NCI-H187 (cell line): Measurements from ENCODE around the gene DRC7.

Source experiments
- DNase-seq, 2 experiments: peaks; one replicate each; lab custom pipeline; 2025; lab: John Stamatoyannopoulos, UW

The DRC7 gene, protein sequence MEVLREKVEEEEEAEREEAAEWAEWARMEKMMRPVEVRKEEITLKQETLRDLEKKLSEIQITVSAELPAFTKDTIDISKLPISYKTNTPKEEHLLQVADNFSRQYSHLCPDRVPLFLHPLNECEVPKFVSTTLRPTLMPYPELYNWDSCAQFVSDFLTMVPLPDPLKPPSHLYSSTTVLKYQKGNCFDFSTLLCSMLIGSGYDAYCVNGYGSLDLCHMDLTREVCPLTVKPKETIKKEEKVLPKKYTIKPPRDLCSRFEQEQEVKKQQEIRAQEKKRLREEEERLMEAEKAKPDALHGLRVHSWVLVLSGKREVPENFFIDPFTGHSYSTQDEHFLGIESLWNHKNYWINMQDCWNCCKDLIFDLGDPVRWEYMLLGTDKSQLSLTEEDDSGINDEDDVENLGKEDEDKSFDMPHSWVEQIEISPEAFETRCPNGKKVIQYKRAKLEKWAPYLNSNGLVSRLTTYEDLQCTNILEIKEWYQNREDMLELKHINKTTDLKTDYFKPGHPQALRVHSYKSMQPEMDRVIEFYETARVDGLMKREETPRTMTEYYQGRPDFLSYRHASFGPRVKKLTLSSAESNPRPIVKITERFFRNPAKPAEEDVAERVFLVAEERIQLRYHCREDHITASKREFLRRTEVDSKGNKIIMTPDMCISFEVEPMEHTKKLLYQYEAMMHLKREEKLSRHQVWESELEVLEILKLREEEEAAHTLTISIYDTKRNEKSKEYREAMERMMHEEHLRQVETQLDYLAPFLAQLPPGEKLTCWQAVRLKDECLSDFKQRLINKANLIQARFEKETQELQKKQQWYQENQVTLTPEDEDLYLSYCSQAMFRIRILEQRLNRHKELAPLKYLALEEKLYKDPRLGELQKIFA

DNA sequence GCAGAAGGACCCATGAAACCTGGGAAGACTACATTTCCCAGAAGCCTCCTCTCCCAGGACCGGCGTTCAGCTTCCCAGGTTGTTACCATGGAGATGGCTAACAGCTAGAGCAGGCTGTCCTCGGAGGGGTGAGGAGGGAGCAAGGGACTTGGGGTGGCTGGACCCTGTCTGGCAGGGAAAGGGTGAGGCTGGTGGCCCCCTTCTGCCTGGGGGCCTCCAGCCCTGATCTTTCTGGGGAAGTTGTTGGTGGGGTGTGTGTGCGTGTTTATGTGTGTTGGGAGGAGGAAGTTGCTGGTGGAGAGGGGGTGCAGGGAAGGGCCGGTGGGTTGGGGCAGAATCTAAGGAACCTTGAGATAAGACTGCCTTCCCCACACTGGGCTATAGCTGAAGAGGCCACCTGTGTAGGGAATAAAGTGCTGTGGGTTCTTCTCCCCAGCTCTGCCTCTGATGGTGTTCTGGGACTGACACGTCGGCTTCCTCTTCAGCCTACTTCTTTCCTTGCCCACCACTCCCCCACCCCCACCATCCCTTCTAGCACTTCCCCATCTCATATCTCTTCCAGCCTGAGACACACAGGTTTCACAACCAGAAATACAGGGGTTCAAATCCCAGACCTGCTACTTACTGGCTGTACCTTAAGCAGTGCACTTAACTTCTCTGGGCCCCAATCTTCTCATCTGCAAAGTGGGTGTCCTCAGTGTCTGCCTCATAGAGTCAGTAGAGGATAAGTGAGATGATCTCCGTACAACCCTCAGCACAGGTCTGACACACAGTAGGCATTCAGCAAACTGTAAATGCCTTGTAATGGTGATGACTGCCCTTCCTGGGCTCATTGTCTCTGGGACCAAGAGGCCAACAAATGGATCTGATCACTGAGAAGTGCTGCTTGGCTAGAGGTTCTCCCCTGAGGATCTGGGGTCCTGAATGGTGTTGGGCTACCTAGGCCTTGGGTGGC lies at the start of gene DRC7:
DRC7 (plus strand) TSS at position 82 of the 955 bp plus-strand sequence. CDS start 3,144 bp downstream, outside the sequence.
- DNase-seq, result no peak

DNA sequence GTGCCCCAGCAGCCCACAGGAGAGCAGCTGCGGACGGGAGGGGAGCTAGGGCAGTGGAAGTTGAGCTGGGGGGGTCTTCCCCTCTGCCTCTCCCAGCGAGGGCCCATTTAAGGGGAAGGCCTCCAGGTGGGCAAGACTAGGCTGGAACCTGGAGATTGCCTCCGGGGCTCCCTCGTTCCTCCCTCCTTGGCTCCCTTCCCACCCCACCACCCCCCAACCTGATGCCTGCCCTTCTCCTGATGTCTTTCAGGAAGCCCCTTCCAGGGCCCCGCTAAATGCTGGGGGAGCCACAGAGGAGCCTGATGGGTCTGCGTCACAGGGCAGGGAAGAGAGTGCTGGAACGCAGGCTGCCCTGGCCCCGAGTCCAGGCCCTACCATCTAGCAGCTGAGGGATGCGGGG lies 49.4 kb upstream of the DRC7 start:
- no peak for DNase-seq

GRCh38 chr16:57645691-57646387 lies 48.8 kb upstream of the DRC7 start:
- no peak for DNase-seq

- no peak for DNase-seq
Observed at GRCh38 chr16:57646388-57647039, 48.1 kb upstream of the DRC7 start.

- no peak for DNase-seq
Observed at GRCh38 chr16:57647136-57647875, 47.3 kb upstream of the DRC7 start.

- no peak for DNase-seq
Observed at GRCh38 chr16:57648125-57648524, 46.5 kb upstream of the DRC7 start.

- peak in 1 of 2 experiments; percentile 46 for DNase-seq
Observed at GRCh38 chr16:57648581-57649442, 45.8 kb upstream of the DRC7 start.

- no peak for DNase-seq
Observed at GRCh38 chr16:57649443-57649751, 45.2 kb upstream of the DRC7 start.

- no peak for DNase-seq
Observed at GRCh38 chr16:57649846-57650245, 44.8 kb upstream of the DRC7 start.

- no peak for DNase-seq
Observed at GRCh38 chr16:57651344-57652333, 43.0 kb upstream of the DRC7 start.

DNA sequence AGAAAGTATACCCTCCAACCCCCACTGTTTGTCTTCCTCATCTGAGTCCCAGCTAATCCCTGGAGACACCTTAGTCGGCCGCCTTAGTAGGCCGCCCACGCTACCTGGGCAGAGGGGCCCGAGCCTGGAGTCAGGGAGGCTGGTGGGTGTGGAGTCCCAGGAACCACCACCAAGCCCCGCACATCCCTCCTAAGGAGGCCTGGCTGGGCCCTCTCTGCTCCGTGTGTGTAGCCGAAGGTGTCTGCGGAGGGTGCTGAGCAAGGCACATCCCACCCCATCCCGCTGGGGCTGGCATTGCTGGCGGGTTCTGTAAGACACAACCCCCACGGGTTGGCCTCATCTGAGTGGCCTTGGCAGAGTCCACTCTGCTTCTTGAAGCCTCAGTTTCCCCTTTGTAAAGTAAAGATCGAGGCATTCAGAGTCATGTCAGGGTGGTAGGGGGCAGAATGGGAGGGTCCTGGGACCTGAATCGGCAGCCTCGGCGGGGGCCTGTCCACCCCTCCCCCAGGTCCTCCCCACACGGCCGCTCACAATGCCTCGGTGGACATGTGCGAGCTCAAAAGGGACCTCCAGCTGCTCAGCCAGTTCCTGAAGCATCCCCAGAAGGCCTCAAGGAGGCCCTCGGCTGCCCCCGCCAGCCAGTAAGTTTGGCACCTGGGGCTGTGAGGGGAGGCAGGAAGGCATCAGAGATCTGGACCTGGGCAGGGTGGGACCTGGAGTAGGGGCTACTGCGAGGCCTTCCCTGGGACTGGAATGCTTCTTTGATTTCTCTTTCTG lies 41.7 kb upstream of the DRC7 start:
- no peak for DNase-seq

- DNase-seq, result no peak
Observed at GRCh38 chr16:57653936-57654335, 40.7 kb upstream of the DRC7 start.

GRCh38 chr16:57656342-57656955 lies 38.2 kb upstream of the DRC7 start:
- no peak for DNase-seq

- no peak for DNase-seq
Observed at GRCh38 chr16:57657228-57657627, 37.4 kb upstream of the DRC7 start.

- no peak for DNase-seq
Observed at GRCh38 chr16:57658130-57658877, 36.3 kb upstream of the DRC7 start.
